ENCODE data around the gene LRRC8C. TPM values are rescaled to one million over a fixed set of nuclear protein-coding genes. Genes with fewer than 3 reads are reported as not detected.

The LRRC8C gene
- total and polyA plus RNA-seq, 2 experiments from 2014 or later = 0.89 to 3.9 TPM

- Histone ChIP-seq H3K4me1 (ENCODE audit: insufficient read depth) (no peaks in the 10 kb centered on the region), H3K27me3 (ENCODE audit: insufficient read depth) (no peaks in the 10 kb centered on the region), H3K27ac (ENCODE audit: low read depth) (no peak overlapping the region), H3F3A (replicated peaks; ENCODE audit: low read depth) (no peaks in the 10 kb centered on the region), H3K4me3 (no peak overlapping the region), H4K20me1 (replicated peaks; ENCODE audit: insufficient read depth) (no peaks in the 10 kb centered on the region; the same call in 1 of the 2 replicates), H3K36me3 (ENCODE audit: insufficient read depth) (no peaks in the 10 kb centered on the region), H2AFZ (no peak overlapping the region), H3K79me2 (replicated peaks; ENCODE audit: insufficient read depth) (no peaks in the 10 kb centered on the region), H3K9me2 (ENCODE audit: insufficient read depth) (no peaks in the 10 kb centered on the region), H3K4me2 (no peak overlapping the region)
- H3K4me3 Mint-ChIP-seq = no peak overlapping the region
- H3K4me1 Mint-ChIP-seq = no peaks in the 10 kb centered on the region
- DNase-seq (ENCODE audit: low spot score) (no peak), ATAC-seq (no peak)
- H3K27me3 Mint-ChIP-seq (ENCODE audit: insufficient read depth, low read depth, poor library complexity) = no peaks in the 10 kb centered on the region
- no peak overlapping the region for H3K27ac Mint-ChIP-seq
- no peaks in the 10 kb centered on the region for H3K36me3 Mint-ChIP-seq (ENCODE audit: low read depth)
- TF ChIP-seq JUNB (IDR thresholded peaks at IDR 0.05; ENCODE audit: unreplicated experiment) = no peak
- TF ChIP-seq EZH2phosphoT487 (IDR thresholded peaks at IDR 0.05; ENCODE audit: unreplicated experiment) = no peak
- TF ChIP-seq ZNF114 (CRISPR knock-in tag; IDR thresholded peaks at IDR 0.05) = no peak
- no peak for TF ChIP-seq POLR2AphosphoS5 (IDR thresholded peaks at IDR 0.05; ENCODE audit: low read depth)
- H3K9me3 Mint-ChIP-seq = no peaks in the 10 kb centered on the region
Observed at GRCh38 chr1:89624715-89625323, 8.1 kb upstream of the LRRC8C start.

GRCh38 chr1:89627596-89627962 lies 5.3 kb upstream of the LRRC8C start:
- Histone ChIP-seq H4K20me1 (replicated peaks; ENCODE audit: insufficient read depth) (no peaks in the 10 kb centered on the region; the same call in 1 of the 2 replicates), H3K4me3 (no peak overlapping the region), H3K27ac (ENCODE audit: low read depth) (no peak overlapping the region), H3F3A (replicated peaks; ENCODE audit: low read depth) (0 out of 2 replicates have a peak, but pooled peaks cover 5% of the 10 kb centered on the region), H3K79me2 (replicated peaks; ENCODE audit: insufficient read depth) (no peaks in the 10 kb centered on the region), H3K4me1 (ENCODE audit: insufficient read depth) (peaks cover 7% of the 10 kb centered on the region; the same call in 1 of the 2 replicates), H3K9me2 (ENCODE audit: insufficient read depth) (no peaks in the 10 kb centered on the region), H2AFZ (no peak overlapping the region), H3K36me3 (ENCODE audit: insufficient read depth) (no peaks in the 10 kb centered on the region), H3K4me2 (no peak overlapping the region), H3K27me3 (ENCODE audit: insufficient read depth) (peaks cover 13% of the 10 kb centered on the region)
- no peaks in the 10 kb centered on the region for H3K9me3 Mint-ChIP-seq
- ATAC-seq (no peak), DNase-seq (ENCODE audit: low spot score) (no peak)
- peaks cover 8% of the 10 kb centered on the region; the same call in 1 of the 3 replicates for H3K4me1 Mint-ChIP-seq
- H3K27me3 Mint-ChIP-seq (ENCODE audit: insufficient read depth, low read depth, poor library complexity) = peaks cover 6% of the 10 kb centered on the region
- no peak overlapping the region for H3K4me3 Mint-ChIP-seq
- H3K27ac Mint-ChIP-seq = no peak overlapping the region
- H3K36me3 Mint-ChIP-seq (ENCODE audit: low read depth) = no peaks in the 10 kb centered on the region
- no peak for TF ChIP-seq ZNF331 (CRISPR knock-in tag; IDR thresholded peaks at IDR 0.05; ENCODE audit: low read depth)
- TF ChIP-seq EZH2phosphoT487 (IDR thresholded peaks at IDR 0.05; ENCODE audit: unreplicated experiment) = no peak
- TF ChIP-seq JUNB (IDR thresholded peaks at IDR 0.05; ENCODE audit: unreplicated experiment) = no peak
- no peak for TF ChIP-seq POLR2AphosphoS5 (IDR thresholded peaks at IDR 0.05; ENCODE audit: low read depth)
- TF ChIP-seq NANOG (IDR thresholded peaks at IDR 0.05; ENCODE audit: borderline replicate concordance) = no peak
- TF ChIP-seq CREB1 (CRISPR knock-in tag; IDR thresholded peaks at IDR 0.05; ENCODE audit: low read depth) = no peak
- TF ChIP-seq ETS1 (IDR thresholded peaks at IDR 0.05) = no peak
- TF ChIP-seq EZH2 (IDR thresholded peaks at IDR 0.05; ENCODE audit: low read depth, unreplicated experiment) = no peak
- TF ChIP-seq CTCF (conservative IDR thresholded peaks at IDR 0.05; ENCODE audit: low read depth in 2 of 2) = no peak
- TF ChIP-seq ZNF462 (CRISPR knock-in tag; IDR thresholded peaks at IDR 0.05) = no peak
- no peak for TF ChIP-seq STAT1 (IDR thresholded peaks at IDR 0.05; ENCODE audit: unreplicated experiment)

Measured in GM23338 (cell line).